Measurements from ENCODE around the gene CDH20.

CDH20 gene

GRCh38 chr18:61580046-61580445 lies 246.8 kb downstream of the CDH20 start:
- TF ChIP-seq, protein P1, sequence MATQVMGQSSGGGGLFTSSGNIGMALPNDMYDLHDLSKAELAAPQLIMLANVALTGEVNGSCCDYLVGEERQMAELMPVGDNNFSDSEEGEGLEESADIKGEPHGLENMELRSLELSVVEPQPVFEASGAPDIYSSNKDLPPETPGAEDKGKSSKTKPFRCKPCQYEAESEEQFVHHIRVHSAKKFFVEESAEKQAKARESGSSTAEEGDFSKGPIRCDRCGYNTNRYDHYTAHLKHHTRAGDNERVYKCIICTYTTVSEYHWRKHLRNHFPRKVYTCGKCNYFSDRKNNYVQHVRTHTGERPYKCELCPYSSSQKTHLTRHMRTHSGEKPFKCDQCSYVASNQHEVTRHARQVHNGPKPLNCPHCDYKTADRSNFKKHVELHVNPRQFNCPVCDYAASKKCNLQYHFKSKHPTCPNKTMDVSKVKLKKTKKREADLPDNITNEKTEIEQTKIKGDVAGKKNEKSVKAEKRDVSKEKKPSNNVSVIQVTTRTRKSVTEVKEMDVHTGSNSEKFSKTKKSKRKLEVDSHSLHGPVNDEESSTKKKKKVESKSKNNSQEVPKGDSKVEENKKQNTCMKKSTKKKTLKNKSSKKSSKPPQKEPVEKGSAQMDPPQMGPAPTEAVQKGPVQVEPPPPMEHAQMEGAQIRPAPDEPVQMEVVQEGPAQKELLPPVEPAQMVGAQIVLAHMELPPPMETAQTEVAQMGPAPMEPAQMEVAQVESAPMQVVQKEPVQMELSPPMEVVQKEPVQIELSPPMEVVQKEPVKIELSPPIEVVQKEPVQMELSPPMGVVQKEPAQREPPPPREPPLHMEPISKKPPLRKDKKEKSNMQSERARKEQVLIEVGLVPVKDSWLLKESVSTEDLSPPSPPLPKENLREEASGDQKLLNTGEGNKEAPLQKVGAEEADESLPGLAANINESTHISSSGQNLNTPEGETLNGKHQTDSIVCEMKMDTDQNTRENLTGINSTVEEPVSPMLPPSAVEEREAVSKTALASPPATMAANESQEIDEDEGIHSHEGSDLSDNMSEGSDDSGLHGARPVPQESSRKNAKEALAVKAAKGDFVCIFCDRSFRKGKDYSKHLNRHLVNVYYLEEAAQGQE (IDR thresholded peaks at IDR 0.05; ENCODE audit: insufficient read depth in 1 of 2, low read depth in 2 of 2, low read length in 2 of 2), result no peak
- TF ChIP-seq TAF1 (IDR thresholded peaks at IDR 0.05; ENCODE audit: borderline replicate concordance, insufficient read depth, low read length) (no peak), SIN3A (IDR thresholded peaks at IDR 0.05; ENCODE audit: borderline replicate concordance, insufficient read depth, low read length) (no peak), FOXP2 (optimal IDR thresholded peaks at IDR 0.05; ENCODE audit: borderline replicate concordance, extremely low read depth, extremely low read length, insufficient read depth) (no peak), POLR2AphosphoS5 (IDR thresholded peaks at IDR 0.05; ENCODE audit: low read depth, low read length) (no peak)

GRCh38 chr18:61581578-61582201 lies 248.5 kb downstream of the CDH20 start:
- TF ChIP-seq TAF1 (IDR thresholded peaks at IDR 0.05; ENCODE audit: borderline replicate concordance, insufficient read depth, low read length) (no peak), POLR2AphosphoS5 (IDR thresholded peaks at IDR 0.05; ENCODE audit: low read depth, low read length) (no peak), SIN3A (IDR thresholded peaks at IDR 0.05; ENCODE audit: borderline replicate concordance, insufficient read depth, low read length) (no peak), FOXP2 (optimal IDR thresholded peaks at IDR 0.05; ENCODE audit: borderline replicate concordance, extremely low read depth, extremely low read length, insufficient read depth) (no peak)
- TF ChIP-seq, protein P1 (IDR thresholded peaks at IDR 0.05; ENCODE audit: insufficient read depth in 1 of 2, low read depth in 2 of 2, low read length in 2 of 2), result no peak

GRCh38 chr18:61582202-61582710 lies 249.0 kb downstream of the CDH20 start:
- TF ChIP-seq FOXP2 (optimal IDR thresholded peaks at IDR 0.05; ENCODE audit: borderline replicate concordance, extremely low read depth, extremely low read length, insufficient read depth) (no peak), POLR2AphosphoS5 (IDR thresholded peaks at IDR 0.05; ENCODE audit: low read depth, low read length) (no peak), TAF1 (IDR thresholded peaks at IDR 0.05; ENCODE audit: borderline replicate concordance, insufficient read depth, low read length) (no peak), SIN3A (IDR thresholded peaks at IDR 0.05; ENCODE audit: borderline replicate concordance, insufficient read depth, low read length) (no peak)
- TF ChIP-seq, protein P1 (IDR thresholded peaks at IDR 0.05; ENCODE audit: insufficient read depth in 1 of 2, low read depth in 2 of 2, low read length in 2 of 2), result no peak

DNA sequence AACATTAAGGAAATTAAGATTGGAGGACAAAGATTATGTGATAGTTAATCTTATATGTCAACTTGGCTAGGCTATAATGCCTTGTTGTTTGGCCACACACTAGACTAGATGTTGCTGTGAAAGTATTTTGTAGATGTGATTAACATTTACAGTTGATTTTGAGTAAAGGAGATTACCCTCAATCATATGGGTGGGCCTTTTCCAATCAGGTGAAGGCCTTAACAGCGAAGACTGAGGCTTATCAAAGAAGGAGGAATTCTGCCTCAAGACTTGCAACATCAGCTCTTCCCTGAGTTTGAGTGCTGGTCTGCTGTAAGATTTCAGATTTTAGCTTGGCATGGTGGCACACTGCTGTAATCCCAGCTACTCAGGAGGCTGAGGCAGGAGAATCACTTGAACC lies 250.3 kb downstream of the CDH20 start:
- no peak for TF ChIP-seq POLR2AphosphoS5 (IDR thresholded peaks at IDR 0.05; ENCODE audit: low read depth, low read length)
- TF ChIP-seq TAF1 (IDR thresholded peaks at IDR 0.05; ENCODE audit: borderline replicate concordance, insufficient read depth, low read length), result no peak
- TF ChIP-seq FOXP2 (optimal IDR thresholded peaks at IDR 0.05; ENCODE audit: borderline replicate concordance, extremely low read depth, extremely low read length, insufficient read depth), result no peak
- TF ChIP-seq, protein P1 (IDR thresholded peaks at IDR 0.05; ENCODE audit: insufficient read depth in 1 of 2, low read depth in 2 of 2, low read length in 2 of 2), result no peak
- TF ChIP-seq SIN3A (IDR thresholded peaks at IDR 0.05; ENCODE audit: borderline replicate concordance, insufficient read depth, low read length), result no peak

Data from PFSK-1 (cell line).